Measurements from ENCODE around the gene KRTAP5-3.

The KRTAP5-3 gene

DNA sequence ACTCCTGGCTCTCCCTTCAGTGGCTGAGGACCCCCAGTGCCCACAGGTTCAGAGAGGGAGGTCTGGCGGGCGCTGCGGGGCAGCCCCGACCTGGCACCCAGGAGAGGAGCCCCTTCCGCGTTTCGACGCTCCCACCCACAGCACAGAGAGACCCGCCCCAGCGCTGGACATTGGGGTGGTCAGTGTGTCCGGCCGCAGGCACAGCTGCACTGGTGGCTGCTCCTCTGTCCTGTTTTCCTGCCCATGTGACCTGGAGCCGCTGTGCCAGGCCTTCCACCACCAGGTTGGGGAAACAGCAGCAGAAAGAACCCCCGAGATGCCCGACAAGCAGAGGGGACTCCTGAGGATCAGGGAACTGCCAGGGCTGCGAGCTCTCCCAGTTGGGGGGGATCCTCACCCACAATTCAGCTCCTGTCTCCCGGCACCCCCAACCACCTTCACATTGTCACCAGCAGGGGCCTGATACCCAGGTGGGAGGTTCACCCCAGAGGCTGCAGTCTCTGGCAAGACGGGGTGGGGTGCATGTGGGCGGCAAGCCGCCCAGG lies 35.0 kb upstream of the KRTAP5-3 start:
- no peak for DNase-seq (ENCODE audit: low spot score)

DNA sequence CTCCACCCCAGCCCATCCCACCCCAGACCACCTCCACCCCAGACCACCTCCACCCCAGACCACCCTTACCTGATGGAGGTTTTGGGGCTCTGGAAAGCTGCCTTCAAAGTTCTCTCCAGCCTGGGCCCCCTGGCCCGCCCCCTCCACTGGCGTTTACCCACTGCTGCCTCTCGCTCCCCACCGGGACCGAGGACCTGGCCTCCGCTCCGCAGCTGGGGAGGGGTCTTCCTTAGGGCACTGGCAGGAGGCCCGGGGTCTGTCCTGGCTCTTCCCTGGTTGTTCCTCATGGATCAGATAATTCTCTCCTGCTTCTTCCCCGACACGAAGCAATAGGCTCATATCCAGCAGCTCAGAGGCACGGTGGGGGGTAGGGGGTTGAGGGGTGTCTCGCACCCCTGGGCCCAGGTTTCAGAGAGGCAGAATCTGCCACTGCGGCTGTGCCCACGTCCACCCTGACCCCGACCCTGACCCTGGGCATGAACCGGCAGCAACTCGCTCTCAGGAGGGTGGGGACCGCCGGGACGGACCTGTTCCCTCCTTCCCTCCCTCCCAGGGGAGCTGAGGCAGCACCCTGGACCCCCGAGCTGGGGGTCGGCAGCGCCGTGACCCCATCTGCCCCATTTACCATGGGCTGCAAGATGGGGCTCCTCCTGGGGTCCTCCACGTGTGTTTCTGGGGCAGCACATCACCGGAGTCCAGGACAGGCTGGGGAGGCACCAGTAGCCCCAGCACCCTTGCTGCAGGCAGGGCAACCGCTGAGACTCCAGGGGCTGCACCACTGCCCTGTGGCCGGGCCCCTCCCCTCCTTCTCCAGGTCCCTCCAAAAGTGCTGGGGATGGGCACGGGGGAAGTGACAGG lies 34.3 kb upstream of the KRTAP5-3 start:
- DNase-seq (ENCODE audit: low spot score): no peak

GRCh38 chr11:1641096-1641495 lies 32.8 kb upstream of the KRTAP5-3 start:
- DNase-seq (ENCODE audit: low spot score): no peak

DNA sequence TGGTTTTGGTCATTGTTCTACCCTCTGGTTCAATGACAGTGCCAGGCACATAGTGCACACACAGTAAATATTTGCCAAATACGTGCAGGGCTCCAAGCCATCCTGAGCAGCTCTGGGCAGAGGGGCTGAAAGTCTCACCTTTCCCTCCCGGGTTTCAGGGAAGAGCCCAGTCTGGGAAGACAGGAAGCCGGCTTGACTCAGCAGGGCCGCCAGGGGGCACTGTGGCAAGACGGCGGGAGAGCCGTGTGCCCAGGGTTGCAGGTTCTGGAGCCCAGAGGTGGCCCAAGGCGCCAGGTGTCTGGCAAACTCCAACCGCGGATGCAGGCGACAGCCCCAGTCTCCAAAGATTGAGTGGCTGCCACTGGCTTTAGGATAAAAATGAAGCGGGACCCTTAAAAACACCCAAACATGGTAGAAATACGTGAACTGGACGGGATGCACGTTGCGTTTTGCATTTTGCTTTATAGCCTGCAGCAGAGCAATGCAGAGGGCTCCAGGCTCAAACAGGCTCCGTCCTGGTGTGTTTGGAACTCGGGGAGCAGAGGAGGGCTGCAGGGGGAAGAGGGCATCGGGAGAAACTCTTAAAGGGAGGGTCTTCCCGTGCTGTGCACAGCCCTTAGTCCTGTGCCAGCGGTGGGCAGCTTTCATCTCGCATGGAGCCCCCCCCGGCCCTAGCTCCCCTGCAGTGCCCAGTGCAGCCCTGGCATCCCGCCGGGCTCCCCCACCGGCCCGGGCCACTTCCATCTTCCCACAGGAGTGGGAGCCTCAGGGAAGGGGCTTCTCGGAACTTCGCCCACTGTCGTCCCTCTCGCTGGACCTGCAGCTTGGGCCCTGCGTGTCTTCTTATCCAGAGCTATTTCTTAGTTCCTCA lies 32.0 kb upstream of the KRTAP5-3 start:
- DNase-seq (ENCODE audit: low spot score): peak; percentile 19

GRCh38 chr11:1639666-1640065 lies 31.4 kb upstream of the KRTAP5-3 start:
- no peak for DNase-seq (ENCODE audit: low spot score)

GRCh38 chr11:1639102-1639620 lies 30.9 kb upstream of the KRTAP5-3 start:
- no peak for DNase-seq (ENCODE audit: low spot score)

- DNase-seq (ENCODE audit: low spot score): no peak
These were observed 30.1 kb upstream of the KRTAP5-3 start for GRCh38 chr11:1638344-1638743.

DNA sequence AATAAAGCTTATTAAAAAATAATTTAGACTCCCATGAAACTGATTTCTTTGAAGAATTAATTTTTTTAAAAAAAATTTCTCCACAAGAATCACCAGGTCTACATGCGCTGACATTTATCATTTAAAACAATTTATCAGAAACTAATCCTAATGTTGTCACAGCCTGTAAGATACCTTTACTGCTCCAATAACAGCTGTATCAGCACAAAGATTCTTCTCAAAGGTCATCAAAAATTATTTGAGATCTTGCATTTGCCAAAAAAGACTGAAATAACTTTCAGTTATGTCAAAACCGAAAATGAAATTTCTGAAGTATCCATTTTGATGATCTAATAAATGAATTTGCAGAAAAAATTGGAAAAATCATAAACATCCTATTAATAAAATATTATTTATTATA lies 29.4 kb upstream of the KRTAP5-3 start:
- no peak for DNase-seq (ENCODE audit: low spot score)

DNA sequence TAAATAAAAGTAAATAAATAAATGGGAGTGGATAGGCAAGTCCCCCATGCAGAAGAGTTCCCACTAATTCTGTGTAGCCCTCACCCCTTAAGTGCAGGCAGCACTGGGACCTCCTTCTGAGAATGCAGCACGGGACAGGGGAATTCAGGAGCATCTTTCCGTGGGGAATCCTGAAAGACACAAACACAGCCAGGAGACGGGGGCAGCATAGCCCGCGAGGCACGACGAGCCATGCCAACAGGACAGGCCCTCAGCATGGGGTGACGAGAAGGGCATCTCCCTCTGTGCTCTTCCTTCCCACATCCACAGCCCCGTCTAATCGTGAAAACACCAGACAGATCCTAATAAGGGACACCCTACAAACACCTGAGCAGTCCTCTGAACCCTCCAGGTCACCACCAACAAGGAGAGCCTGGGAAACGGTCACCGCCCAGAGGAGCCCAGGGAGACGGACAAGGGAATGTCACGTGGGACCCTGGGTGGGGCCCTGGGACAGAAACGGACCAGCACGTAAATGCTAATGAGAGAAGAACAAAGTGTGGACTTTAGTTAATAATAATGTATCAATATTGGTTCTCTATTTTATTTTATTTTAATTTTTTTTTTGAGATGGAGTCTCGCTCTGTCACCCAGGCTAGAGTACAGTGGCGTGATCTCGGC lies 28.2 kb upstream of the KRTAP5-3 start:
- DNase-seq (ENCODE audit: low spot score): no peak

DNA sequence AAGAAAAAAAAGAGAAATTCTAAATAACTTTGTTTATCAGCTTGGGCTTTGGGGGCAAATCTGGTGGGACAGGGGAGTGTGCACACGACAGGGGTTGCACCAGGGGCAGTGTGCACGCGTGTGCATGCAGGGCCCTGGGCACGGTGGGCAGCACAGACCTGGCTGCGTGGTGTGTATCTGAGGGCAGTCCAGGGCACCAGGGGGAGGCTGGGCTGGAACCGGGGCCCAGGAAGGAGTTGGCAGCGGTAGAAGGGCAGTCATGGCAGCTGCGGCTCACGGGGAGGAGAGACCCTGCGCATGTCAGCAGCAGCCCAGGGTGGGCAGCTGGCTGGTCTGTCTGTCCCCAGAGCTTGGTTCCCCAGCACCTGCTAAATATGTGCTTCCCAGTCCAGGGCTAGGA lies 25.6 kb upstream of the KRTAP5-3 start:
- no peak for DNase-seq (ENCODE audit: low spot score)

DNA sequence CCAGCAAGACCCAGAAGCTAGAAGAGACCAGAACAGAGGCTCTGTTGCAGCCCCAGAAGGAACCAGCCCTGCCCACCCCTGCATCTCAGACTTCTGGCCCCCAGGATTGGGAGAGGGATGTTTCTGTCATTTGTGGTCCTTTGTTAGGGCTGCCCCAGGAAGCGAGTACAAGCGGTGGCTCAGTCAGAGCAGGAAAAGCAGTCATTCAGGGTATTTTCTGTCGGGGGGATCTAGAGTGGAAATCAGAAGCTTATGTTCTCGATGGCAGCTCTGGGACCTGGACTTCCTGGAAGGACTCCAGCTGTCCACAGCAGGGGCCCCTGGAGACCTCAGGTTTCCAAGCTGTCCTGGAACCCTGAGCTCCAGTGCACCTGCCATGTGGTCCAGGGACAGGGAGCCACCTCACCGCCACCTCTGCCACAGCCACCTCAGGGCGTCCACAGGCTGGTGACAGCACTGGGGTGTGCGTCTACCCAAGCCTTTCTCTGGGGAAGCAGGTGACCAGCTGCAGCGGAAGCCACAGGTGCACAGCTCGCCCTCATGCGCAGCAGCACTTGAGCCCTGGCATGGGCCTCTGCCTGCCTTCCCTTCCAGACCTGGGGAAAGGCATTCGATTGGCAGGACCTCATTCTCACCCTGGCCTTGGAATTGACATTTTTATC lies 23.9 kb upstream of the KRTAP5-3 start:
- DNase-seq (ENCODE audit: low spot score): no peak

- no peak for DNase-seq (ENCODE audit: low spot score)
These were observed 22.9 kb upstream of the KRTAP5-3 start for GRCh38 chr11:1631066-1631568.

GRCh38 chr11:1630271-1630670 lies 22.0 kb upstream of the KRTAP5-3 start:
- DNase-seq (ENCODE audit: low spot score): no peak

DNA sequence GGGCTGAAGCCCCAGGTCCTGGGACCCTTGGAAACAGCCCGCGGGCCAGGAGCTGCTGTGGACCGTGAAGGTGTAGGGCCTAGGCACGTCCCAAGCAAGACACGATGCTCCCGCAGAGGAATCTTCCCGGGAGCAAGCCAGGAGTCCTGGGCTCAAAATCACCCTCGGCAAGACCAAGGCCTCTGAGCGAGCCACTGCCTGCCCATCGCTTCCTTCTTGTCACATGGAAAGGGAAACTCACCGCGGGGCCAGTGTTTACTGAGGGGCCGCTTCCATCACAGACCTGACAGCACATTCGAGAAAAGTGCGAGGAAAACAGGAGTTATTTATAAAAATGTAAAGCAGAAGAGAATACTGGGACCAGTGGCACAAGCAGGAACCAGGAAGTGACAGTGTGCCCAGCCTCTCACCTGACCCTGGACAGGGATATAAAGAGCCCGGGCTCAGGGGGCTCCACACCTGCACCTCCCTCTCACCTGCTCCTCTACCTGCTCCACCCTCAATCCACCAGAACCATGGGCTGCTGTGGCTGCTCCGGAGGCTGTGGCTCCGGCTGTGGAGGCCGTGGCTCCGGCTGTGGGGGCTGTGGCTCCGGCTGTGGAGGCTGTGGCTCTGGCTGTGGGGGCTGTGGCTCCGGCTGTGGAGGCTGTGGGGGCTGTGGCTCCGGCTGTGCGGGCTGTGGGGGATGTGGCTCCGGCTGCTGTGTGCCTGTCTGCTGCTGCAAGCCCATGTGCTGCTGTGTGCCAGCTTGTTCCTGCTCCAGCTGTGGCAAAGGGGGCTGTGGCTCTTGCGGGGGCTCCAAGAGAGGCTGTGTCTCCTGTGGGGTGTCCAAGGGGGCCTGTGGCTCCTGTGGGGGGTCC lies 21.3 kb upstream of the KRTAP5-3 start, which contains the start of gene KRTAP5-5:
Gene KRTAP5-5 (plus strand): TSS at position 450 of the 860 bp plus-strand sequence. CDS start 66 bp downstream, at position 516.
- DNase-seq (ENCODE audit: low spot score): no peak

GRCh38 chr11:1628506-1629325 lies 20.5 kb upstream of the KRTAP5-3 start:
- peak; percentile 50 for DNase-seq (ENCODE audit: low spot score)

DNA sequence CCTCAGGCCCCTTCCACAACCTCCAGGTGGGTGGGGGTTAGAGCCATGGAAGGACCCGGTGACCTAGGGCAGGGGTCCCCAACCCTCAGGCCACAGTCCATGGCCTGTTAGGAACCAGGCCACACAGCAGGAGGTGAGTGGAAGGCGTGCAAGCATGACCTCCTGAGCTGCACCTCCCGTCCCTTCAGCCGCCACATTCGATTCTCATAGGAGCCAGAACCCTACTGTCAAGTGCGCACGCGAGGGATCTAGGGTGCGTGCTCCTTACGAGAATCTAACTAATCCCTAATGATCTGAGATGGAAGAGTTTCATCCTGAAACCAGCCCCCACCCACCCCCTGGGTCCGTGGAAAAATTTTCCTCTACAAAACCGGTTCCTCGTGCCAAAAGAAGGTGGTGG lies 17.3 kb upstream of the KRTAP5-3 start:
- no peak for DNase-seq (ENCODE audit: low spot score)

- DNase-seq (ENCODE audit: low spot score): no peak
These were observed 16.4 kb upstream of the KRTAP5-3 start for GRCh38 chr11:1624621-1625020.

GRCh38 chr11:1623716-1624115 lies 15.5 kb upstream of the KRTAP5-3 start:
- no peak for DNase-seq (ENCODE audit: low spot score)

- no peak for DNase-seq (ENCODE audit: low spot score)
These were observed 13.8 kb upstream of the KRTAP5-3 start, which contains the start of gene KRTAP5-4 for GRCh38 chr11:1622086-1622485. TSS of gene KRTAP5-4 (minus strand) at chr11:1622138. CDS start at chr11:1622093, 45 bp downstream.

All from CD4-positive, alpha-beta T cell treated with Interleukin-6 at 100 ng/mL for 8 hours (primary cell).